GM19328 (cell line): ENCODE data around the gene CDT1.
"Not testable (repeated sequence)": the region's sequence is repeated elsewhere in the genome, so short reads cannot be mapped to it uniquely, and the experiment has no call there.

Source experiments
- ATAC-seq: cut with Tn5 transposase; IDR thresholded peaks from one replicate; pipeline ENCODE4 v1.9.1; 2021; ENCODE audit warnings: mild to moderate bottlenecking, moderate library complexity; ENCODE audit not compliant: unreplicated experiment

The CDT1 gene

DNA sequence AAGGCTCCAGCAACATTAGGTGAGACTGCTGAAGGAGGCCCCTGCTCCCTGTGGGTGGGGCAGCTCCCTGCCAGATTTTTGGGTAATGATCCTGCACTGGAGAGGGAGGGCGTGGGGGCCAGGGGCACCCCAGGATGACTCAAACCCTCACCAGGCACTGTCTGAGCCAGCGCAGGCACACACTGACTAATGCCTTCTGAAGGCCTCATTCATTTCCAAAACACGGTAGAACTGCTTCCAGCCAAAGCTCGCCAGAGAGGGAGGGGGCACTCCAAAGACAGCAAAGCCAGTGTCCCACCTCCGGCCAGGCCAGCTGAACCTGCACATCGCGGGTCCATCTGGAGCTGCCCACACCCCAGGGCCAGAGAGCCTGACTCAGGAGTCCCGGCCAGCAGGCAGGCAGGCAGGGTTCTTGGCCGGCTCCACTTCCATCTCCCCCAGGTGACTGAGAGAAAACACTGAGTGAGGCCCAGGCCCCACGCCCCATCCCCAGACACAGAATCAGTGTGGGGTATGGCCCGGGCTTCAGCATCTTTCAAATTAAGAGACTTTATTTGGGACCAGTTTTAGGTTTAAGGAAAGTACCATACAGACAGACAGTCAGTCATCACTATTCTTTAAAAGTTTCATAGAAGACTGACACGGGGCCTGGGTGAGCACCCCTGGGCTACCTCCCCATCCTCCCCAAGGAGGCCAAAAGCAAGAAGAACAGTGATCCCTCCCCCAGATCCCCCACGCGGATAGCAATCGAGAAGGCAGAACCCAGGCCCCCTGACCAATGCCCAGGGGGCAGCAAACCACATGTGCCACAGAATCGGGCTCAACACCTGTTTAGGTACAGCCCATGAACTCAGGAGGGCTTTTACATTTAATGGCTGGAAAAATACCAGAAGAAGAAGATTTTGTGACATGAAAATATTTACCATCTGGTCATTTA, 20.9 kb upstream of the CDT1 start:
- no peak for ATAC-seq

DNA sequence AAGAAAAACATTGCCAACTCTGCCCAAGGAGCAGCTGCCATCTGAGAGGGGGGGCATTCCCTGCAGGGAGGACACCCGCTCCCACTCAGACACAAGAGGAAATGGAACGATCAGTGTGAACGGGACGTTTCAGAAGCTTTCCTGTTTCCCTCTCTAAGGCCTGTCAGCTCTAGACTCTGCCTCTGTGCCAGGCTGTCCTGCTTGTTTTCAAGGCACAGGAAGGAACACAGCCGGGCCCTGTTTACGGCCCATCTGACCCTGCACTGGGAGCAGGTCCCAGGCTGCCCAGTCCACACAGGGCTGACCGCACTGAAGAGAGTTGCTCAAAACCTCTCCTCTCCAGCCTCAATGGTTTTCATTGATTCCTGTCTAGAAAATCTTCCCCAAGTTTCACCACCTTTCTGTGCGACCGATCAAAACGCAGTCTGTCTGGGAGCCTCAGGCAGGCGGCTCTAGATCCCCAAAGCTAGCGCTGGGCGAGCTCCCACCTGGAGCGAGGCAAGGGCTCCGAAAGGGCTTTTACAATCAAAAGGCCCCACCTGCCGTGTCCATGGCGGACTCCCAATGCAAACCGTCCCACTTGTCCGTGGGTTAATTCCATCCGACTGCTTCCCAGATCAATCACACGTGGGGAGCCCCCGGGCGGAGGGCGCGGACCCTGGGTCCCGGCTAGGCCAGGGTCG, 20.1 kb upstream of the CDT1 start:
- ATAC-seq: no peak

DNA sequence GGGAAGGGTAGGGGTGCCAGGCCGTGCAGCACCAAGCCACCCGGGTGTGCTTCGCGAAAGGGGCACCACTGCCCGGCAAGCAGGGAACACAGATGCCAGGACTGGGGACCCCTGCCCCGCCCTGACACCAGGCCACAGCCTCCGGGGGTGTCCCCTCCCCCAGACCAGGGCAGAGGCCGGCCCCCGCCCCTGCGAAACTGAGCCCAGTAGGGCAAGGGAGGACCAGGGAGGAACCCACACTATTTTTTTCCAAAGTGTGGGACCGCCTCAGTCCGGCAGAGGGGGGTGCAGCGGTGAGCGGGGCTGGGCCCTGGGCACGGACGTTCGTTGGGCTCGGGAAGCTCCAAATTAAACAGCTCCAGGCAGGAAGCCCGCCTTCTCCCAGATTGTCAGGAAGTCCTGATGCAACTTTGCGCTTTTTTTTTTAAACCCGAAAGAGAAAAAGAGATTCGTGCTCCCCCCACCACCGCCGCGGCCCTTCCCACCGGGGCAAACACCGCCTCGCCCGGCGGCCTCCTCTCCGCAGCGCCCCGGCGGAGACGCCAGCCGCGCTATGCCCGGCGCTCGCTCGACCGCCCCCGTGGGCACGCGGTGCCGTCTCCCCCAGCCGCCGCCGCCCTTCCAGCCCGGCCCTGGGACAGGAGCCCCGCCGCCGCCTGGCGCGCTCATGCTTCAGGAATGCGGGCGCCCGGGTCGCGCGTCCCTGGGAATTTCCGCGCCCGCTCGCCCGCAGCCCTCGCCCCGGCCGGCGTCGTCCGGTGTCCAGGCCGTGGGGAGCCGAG, 19.3 kb upstream of the CDT1 start:
- no peak for ATAC-seq

DNA sequence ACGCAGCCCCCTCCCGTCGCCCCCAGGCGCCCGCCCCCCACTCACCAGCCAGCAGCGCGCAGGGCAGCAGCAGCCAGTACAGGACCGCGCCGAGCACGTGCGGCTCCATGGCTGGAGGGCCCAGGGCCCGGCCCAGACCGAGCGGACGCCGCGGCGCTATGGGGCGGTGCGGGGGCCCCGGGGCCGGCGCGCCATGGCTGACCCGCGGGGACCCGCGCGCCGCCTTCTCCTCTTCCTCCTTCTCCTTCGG, 18.8 kb upstream of the CDT1 start:
- ATAC-seq: no peak

DNA sequence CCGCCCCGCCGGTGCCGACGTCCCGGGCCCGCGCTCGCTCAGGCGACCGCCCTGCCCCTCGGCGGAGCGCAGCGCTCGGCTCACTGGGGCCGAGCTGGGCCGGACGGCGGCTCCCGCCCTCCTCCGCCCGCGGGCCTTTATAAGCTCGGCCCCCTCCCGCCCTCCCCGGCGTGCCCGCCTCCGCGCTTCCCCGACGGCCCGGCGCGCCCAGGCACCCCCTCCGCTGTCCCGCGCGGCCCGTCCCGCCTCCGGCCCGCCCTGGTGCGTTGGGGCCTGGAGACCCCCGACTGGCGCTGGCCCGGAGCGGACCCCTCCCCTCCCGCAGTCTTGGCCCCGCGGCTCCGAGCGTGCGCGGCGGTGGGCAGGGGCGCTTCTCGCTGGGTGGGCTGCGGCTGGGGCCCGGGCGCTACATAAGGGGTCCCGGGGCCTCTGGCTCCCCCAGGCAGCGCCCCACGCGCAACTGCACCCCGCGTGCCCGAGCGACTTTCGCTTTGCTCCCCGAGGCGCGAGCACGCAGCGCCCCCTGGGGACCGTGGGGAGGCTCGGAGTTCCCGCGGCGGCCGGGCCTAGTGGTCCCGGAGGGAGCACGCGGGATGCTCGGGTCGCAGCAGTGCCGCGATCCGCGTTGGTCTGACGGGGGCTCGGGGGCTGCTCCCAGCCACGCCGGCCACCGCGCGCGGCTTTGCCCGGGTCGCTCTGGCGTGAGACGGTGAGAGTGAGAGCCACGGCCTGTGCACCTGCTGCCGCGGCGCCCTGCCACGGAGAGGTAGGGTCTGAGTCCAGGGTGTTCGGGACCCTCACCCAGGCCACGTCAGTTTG, 18.3 kb upstream of the CDT1 start, which contains the start of gene PIEZO1:
TSS of gene PIEZO1 (minus strand) at position 115 of the 819 bp plus-strand sequence. CDS start 256 bp downstream, outside the sequence.
- no peak for ATAC-seq

DNA sequence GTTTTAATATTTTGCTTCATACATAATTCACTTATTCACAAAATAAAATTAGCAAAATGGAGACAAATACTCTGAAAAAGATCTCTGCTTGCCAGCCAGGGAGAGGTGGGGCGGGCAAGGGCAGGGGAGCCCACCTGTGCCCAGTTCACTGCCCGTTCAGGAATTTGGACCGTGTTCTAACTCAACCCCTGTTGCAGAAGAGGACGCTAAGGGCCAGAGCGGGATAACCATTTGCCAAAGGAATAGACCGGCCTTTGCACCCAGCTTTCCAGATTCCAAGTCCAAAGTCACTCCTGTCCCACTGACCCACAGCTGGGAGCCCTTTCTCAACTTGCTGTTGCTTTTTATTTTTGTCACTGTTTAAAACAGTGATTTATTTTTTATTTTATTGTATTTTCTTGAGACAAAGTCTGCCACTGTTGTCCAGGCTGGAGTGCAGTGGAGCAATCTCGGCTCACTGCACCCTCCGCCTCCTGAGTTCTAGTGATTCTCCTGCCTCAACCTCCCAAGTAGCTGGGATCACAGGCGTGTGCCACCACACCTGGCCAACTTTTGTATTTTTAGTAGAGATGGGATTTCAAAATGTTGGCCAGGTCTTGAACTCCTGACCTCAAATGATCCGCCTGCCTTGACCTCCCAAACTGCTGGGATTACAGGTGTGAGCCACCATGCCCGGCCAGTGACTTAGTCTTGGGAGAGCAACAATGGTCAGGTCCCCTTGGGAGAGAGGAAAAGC, 15.8 kb upstream of the CDT1 start:
- ATAC-seq: no peak

DNA sequence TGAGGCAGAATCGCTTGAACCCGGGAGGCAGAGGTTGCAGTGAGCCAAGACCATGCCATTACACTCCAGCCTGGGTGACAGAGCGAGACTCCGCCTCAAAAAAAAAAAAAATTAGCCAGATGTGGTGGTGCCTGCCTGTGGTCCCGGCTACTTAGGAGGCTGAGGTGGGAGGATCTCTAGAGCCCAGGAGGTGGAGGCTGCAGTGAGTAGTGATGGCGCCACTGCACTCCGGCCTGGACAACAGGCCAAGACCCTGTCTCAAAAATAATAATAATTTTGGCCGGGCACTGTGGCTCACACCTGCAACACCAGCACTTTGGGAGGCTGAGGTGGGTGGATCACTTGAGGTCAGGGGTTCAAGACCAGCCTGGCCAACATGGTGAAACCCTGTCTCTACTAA, 14.8 kb upstream of the CDT1 start:
- not testable (repeated sequence) for ATAC-seq

- no peak for ATAC-seq
Observed at GRCh38 chr16:88789594-88789993, 14.0 kb upstream of the CDT1 start.

DNA sequence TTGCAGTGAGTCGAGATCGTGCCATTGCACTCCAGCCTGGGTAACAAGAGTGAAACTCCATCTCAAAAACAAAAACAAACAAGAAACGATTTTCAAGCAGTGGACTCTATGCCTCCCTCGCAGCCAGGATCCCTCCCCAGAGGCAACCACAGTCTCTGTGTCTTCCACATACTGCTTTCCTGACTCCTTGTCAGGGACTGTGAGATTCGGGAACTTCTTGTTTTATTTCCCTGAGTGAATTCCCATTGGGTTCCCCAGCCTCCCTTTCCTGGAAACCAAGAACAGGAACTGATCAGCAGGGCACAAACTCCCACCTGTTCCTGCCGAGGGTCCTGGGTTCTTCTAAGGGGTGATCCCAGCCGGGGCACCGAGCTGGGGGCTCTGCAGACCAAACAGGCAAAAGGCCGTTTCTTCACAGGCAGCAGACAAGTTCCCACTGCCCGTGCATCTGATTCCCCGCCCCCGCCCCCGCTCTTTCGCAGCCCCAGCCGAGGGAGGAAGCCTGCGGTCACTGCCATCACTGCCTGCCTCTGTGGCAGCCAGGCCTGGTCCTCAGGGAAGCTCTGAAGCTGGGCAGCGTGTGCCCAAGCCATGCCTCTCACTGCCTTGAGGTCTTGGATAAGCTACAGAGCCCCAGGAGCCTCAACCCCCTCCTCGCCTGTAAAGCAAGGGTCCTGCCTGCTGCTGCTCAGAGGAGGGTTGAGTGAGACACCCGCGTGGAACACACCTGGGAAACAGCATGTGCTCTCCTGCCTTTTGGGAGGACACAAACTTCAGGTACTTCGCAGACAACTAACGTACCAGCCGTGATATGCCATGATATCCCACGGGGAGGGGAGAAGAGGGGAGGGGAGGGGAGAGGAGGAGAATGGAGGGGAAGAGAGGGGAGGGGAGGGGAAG, 13.0 kb upstream of the CDT1 start:
- ATAC-seq: no peak

- ATAC-seq: no peak
Observed at GRCh38 chr16:88792078-88792550, 11.5 kb upstream of the CDT1 start.

- no peak for ATAC-seq
Observed at GRCh38 chr16:88792668-88793250, 10.8 kb upstream of the CDT1 start.

DNA sequence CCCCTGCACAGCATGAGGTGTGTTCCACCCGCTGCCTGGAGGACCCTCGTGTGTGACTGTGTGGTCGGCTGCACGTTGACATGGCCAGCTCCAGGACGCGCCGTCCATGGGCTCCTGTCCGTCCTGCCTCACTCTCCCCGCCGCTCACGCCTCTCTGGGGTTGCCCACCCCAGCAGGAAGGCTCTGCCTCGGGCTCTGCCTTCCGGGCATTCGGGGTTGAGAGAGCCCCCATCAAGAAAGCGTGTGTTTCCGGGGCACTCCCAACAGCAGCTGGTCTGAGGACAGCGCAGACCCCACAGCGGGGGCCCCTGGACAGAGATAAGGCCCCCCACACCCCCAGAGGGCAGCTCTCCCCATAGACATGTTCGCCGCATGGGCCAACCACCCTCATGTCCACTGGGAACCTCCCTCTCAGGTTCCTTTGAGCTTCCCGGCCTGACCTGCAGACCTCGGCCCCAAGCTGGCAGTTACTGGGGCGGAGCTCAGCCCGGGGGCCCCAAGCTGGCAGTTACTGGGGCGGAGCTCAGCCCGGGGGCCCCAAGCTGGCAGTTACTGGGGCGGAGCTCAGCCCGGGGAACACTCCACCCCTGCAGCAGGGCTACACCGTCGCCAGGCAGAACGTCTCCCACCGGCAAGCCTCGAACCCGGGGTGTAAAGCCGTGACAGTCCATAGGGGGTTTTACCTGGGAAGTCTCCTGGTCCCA, 10.2 kb upstream of the CDT1 start:
- no peak for ATAC-seq

DNA sequence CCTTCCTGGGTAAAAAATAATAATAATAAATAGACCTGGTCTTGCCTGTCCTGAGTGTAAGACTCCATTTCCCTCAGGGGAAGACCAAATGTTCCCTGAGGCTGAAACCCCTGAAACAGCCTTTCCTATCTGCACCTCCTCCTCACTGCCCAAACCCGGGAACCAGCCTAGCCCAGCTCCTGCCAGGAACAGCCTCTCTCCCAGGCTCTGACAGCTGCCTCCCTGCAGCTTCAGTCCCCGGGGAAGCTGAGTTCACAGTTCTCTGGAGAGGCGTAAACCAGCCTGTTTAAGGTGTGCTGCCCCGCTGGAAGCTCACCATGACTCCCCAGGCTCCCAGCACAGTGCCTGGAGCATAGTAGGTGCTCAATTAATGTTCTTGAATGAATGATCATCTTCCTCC, 7.3 kb upstream of the CDT1 start:
- no peak for ATAC-seq

- no peak for ATAC-seq
Observed at GRCh38 chr16:88798073-88798472, 5.5 kb upstream of the CDT1 start.

GRCh38 chr16:88798772-88799455, 4.7 kb upstream of the CDT1 start:
- no peak for ATAC-seq

- ATAC-seq: no peak
Observed at GRCh38 chr16:88799569-88800276, 3.9 kb upstream of the CDT1 start.

- ATAC-seq: no peak
Observed at GRCh38 chr16:88800277-88800592, 3.4 kb upstream of the CDT1 start.
